ENCODE measurements around the gene TTC7B. TPM values are rescaled to one million over a fixed set of nuclear protein-coding genes. Genes with fewer than 3 reads are reported as not detected.
A peak's percentile ranks its signal among the peaks of the same experiment; 100 is the strongest.

TTC7B gene
- polyA plus RNA-seq, 3 donors, result 36.7 to 47.2 (median 42.3) TPM

DNA sequence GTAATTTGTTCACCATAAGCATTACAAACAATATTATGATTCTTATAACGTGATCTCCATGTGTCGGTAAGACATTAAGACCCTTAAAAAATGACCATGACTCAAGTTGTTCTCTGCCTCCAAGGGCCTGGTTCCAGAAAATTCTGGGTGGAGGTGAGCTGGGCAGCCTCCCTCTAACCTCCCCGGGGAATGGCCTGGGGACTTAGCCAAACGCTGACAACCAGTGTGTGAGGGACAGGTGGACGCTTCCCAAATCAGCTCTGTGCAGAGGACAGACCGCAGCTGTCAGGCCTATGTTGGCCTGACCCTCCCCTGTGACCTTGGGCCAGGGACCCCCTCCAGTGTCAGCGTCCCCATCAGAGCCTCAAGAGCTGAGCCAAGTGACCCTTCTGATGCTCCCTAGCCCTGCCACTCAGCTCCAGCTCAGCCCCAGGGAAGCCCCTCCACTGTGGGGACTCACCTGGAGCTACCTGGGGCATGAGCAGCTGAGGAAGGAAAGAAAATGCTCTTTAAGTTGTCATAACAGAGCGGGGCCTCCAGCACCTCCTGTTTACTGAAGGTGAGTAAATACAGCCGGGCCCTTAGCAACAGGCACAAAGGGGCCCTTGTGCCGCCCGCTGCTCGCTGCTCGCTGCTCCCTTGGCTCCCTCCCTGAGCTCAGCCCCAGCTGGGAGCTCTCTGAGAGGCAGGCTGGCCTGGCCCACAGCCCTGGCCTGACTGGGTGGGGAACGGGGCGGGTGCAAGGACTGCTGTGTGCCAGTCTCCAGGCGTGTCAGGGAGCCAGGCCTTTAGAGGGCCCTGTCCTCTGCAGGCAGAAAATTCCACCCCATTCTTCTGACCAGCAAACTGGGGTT, 302.8 kb downstream of the TTC7B start:
- peak; percentile 58 for DNase-seq

DNA sequence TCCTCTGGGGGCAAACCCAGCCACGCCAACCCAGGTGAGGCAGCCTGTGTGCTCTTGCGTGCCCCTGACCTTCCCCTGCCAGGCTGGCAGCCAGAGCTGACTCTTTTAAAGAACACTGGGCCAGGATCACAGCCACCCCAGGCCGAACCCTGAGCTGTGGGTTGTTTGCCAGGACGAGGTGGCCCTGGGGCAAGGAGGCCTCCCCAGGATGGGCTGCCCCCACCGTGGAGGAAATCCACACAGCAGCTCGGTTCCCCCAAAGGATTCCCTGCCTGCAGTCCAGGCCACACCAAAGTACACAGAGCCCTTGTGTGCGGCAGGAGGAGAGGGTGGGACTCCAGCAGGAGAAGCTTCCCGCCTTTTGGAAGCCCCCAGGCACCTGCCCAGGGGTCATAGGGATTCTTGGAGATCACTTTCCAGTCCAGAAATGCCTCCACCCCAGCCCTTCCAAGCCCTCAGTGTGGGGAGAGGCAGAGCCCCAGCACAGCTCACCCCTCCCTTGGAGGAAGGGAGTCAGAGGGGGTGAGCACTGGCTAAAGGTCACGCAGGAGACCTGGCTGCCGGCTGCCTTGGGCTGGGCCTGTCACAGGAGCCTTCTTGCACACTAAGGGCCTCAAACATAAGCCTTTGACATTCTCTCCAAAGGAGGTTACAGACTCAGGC, 303.8 kb downstream of the TTC7B start:
- no peak for DNase-seq

DNA sequence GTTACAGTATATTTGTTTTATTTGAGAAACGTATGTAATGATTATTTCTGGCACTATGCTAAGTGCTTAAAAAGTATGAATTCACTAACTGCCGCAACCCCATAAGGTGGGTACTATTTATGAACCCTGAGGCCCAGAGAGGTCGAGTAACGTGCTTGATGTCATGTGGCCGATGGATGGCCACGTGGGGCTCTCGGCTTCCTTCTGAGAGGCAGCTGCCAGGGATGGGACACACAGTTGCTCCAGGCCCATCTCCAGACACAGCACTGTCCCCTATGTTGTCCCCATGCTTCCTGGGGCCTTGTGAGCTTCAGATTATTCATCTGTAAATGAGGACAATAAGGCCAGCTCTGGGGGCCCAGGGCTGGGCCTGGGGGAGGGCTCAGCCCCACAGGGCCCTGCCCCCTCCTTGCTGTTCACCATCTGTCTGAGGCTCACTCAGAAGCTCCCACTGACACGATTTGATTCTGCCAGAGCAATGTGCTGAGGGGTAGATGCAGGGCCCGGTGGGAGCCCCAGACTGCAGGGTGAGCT, 304.4 kb downstream of the TTC7B start:
- DNase-seq, result no peak

DNA sequence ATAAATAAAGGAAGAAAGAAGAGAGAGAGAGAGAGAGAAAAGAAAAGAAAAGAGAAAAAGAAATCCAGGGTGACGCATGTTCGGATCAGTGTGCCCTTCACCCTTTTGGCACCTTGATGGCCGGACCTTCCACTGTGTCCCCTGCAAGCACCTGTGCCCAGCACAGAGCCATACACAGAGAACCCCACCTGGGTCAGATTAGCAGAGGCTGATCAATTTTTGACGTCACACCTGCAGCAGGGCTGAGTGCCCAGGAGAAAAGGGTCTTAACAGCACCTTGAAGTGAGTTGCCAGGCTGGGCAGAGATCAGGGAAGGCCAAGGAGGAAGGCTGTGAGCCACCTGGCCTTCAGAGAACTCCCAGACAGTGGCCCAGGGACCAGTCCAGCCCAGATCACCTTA, 305.0 kb downstream of the TTC7B start:
- no peak for DNase-seq

DNA sequence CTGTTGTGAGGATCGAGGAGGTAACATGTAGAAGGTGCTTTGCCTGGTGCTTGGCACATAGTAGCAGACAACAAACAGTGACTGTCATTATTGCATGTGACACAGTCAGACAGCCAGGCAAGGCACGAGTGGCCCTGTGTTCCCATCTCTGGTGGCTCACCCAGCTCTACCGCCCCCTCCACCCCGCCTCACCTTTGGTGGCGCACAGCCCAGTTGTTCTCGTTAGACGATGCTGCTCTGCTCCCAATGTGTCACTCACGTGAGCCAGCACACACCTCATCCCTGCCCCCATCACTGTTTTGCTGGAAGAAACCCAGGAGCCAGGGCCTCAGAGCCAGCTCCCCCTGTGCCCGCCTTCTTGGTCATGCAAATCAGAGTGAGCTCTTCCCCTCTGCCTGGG, 306.1 kb downstream of the TTC7B start:
- no peak for DNase-seq

DNA sequence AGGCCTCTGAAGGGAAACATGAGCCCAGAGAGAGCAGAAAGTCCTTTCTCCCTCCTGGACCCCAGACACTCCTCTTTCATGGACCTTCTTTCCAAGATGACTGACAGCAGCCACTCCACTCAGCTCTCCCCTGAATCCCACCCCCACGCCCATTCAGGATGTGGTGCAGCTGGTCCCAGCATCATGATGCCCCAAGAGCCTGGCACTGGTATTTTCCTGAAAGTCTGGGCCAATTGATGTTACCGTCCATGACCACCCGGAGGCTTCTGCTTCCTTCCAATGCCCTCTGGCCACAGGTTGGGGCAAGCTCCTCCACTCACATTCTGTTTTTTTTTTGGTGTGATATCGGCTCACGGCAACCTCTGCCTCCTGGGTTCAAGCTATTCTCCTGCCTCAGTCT, 306.8 kb downstream of the TTC7B start:
- DNase-seq, result no peak

DNA sequence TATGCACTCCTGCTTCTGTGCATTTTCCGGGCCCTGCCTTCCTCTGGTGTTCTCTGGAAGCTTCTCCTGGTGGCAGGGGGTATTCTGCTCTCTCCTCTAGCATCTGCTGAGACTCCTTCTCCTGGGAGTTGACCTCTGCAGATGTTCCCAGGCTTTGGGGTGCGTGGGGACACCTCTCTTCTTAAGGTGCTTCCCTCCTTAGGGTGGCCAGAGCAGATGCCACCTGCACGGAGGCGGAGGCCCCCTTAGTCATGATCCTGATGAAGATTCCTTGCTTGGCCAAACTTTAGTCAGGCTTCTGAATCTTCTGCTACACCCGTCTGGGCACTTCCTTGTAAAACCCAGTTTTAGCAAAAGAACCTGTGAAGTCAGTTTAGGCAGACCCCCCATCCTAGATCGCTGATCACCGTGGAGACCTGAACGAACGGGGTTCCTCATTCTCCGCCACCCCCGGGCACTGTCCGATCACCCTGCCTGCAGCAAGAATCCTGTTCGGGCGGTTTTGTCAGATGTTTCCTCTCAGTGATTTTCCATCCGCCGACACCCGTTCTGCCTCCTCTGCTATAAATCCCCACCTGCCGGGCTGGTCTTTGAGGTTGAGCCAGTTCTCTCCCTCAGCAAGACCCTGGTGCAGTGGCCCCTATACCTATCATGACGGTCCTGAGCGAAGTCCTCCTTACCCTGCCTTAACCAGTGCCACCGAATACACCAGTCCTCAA, 307.5 kb downstream of the TTC7B start:
- peak; percentile 50 for DNase-seq

DNA sequence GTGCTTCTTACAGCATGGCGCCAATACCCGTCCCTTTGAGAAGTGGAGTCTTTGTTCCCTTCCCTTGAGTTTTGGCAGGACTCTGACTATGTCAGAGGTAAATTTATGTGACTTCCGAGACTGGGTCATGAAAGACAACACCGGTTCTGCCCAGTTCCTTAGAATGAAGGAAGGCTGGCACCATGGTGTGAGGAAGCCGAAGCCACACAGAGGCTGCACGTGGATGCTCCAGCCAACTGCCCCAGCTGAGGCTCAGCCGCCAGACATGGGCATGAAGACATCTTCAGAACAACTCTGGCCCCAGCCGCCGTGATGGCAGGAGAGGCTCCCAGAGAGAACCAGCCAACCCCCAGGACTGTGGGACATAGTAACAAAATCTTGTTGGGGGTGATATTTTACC, 308.2 kb downstream of the TTC7B start:
- no peak for DNase-seq

DNA sequence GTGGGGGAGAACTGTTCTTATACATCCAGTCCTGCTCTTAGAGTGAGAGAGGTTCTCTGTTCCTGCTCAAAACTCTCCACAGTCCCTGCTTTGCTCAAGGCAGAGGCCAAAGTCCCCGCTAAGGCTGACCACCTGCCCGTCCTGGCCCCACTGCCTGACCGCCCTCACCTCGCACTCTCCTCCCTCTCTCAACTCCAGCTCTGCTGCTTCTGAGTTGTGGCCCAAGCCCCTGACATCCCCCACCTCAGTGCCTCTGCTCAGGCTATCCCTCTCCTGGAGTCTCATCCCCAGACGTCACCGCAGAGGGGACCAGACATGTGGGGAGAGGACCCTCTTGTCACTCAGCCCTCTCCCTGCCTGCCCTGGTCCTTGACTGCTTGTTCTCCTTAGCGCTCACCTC, 308.8 kb downstream of the TTC7B start:
- DNase-seq, result no peak

DNA sequence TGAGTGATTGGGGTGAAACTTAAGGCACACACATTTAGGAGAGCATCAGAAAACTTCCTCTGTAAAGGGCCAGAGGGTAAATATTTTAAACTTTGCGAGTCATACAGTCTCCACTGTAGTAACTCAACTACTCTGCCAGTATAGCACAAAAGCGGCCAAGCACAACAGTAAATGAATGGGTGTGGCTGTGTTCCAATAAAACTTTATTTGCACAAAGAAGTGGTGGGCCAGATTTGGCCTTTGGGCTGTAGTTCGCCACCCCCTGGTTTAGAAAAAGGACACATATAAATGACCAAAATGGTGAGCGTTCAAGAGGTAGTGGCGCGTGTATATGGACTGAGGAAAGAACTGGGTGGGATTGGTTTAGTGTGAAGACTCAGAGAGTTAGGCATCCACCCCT, 309.5 kb downstream of the TTC7B start:
- no peak for DNase-seq

DNA sequence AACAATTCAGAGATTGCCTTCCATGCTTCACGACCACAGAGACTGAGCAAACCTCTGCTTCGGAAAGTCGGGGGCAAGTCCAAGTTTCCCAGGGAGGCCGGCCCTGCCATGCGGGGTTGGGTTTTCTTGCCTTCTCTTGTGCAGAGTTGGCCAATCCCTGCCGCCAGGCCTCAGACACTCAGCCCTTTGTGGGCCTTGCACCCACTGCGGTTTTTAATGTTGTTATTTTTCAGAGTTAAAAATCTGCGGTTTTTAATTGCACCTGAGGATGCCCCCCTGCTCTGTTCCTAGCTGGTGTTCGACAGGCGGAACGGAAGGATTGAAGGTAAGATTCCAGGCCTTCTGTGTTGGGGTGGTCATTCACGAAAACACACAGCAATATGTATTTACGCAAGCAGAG, 310.7 kb downstream of the TTC7B start:
- no peak for DNase-seq

DNA sequence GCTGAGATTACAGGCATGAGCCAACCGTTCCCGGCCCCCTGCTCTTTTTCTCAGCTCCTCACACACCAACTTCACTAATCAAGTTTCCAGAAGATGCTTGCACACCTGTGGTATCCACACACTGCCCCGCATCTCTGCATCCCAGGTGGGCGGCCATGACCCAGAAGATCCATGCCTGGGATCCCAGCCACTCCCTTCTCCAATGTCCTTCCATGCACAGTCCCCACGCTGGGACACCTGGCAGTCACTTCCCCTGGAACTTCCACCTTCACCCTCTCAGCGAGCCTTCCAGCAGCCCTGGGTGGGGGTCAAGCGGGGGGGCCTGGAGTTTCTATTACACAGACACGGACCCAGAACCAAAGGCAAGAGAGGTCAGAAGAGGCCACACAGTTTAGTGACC, 311.6 kb downstream of the TTC7B start:
- DNase-seq, result no peak

DNA sequence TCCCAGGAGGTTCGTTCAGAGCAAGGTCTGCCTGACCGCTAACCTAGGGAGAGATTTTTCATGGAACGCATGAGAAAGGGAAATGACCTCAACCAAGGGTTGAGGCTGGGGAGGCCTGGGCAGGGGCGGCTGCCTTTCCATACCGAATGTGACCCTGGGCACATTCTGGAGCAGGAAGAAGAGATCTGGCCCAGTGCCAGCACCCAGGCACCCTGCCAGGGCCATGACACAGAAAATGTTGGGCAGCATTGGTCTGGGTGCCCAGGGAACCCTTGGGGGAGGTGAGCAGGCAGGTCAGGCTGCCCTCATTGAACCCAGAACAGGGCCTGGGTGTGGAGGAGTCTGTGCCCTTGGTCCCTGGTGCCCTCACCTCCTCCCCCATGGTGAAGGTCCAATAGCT, 312.6 kb downstream of the TTC7B start:
- no peak for DNase-seq

DNA sequence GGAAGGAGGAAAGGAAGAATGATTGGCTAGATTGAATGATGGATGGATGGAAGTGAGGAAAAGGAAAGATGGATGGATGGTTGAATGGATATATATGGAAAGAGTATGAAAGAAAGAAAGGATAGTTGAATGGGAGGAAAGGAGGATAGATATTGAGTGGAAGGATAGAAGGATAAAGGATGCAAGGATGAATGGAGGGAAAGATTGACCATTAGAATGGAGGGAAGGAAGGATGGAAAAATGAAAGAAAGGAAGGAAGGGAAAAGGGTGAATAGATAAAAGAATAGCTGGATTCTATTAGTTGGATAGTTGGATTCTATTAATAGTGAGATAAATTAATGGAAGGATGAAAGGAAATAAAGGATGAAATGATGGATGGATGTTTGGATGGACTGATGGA, 313.5 kb downstream of the TTC7B start:
- DNase-seq, result no peak

DNA sequence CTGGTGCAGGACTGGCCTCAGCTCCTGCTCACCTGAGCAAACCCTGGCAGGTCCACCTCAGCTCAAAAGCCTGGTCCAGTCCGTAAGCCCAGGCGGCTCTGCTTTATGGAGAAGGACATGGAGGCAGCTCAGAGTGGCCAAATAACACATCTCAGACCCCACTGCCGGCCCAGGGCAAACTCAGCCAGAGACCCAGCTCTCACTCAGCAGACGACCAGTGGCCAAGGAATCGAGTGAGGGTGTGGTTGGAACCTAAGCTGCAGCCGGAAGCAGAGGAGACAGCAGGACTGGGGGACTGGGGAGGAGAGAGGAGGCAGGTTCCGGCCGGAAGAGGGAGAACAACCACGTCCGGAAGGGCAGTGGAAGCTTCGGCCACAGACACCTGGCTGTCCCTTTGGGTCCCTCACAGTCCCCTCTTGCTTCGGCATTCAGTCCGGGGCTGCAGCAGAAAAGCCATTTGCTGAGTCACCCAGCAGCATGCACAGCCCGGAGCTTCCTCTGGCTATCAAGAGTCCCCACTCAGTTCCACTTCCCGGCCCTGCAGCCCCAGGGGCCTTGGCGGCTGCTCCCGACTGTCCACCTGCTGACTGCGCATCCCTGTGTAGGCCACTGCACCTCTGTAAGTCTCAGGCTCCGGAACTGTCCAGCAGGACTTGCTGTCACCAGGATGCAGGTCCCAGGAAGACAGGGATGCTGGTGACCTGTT, 315.4 kb downstream of the TTC7B start:
- DNase-seq, result no peak

DNA sequence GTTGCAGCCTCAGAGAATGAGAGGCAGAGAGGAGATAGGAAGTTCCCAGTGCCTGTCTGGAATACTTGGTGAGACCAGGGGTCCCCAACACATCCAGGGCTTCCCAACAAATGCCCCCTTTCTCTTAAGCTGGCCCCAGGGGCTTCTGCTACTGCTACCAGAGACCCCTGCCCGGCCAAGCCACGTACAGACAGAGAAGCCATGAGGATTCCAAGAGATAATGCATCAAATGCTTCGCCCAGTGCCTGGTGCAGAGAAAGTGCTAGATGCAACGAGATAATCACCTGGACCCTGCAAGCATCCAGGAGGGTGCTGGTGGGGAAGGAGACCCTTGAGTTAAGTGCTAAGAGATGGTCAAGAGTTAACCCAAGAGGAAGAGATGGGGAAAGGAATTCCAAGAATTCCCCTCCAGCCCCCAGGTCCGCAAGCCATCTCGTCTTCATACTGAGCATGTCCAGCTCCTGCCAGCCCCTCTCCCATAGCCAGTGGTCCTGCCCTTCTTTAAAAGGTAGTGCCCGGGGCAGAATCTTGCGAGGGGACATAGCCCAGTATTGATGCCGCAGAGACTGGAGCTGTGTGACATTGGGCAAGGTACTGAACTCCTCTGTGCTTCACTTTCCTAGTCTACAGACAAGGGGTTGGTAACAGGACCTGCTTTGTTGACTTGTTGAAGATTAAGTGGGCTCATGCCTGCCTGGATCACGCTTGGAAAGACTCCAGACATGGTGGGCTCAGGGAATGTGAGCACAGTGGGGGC, 316.1 kb downstream of the TTC7B start:
- DNase-seq, result no peak

DNA sequence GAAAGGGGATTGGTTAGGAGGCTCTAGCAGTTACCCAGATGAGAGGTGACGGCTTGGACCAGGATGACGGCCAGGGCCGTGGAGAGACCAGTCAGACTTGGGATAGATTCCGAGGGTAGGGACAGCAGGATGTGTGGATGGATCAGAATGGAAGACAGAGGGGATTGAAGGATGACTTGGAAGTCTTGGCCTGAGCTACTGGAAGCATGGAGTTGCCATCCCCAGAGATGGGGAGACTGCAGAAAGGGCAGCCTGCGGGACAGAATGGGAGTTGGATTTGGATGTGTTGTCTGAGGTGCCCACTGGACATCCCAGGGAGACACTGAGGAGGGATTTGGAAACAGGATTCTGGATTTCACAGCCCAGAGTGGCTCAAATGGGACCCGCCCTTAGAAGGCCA, 317.1 kb downstream of the TTC7B start:
- DNase-seq, result no peak

DNA sequence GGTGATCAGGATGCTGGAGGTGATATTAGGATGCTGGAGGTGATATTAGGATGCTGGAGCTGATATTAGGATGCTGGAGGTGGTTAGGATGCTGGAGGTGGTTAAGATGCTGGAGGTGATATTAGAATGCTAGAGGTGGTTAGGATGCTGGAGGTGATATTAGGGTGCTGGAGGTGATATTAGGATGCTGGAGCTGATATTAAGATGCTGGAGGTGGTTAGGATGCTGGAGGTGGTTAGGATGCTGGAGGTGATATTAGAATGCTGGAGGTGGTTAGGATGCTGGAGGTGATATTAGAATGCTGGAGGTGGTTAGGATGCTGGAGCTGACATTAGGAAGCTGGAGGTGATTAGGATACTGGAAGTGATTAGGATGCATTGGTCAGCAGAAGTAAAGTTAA, 318.0 kb downstream of the TTC7B start:
- DNase-seq, result no peak

DNA sequence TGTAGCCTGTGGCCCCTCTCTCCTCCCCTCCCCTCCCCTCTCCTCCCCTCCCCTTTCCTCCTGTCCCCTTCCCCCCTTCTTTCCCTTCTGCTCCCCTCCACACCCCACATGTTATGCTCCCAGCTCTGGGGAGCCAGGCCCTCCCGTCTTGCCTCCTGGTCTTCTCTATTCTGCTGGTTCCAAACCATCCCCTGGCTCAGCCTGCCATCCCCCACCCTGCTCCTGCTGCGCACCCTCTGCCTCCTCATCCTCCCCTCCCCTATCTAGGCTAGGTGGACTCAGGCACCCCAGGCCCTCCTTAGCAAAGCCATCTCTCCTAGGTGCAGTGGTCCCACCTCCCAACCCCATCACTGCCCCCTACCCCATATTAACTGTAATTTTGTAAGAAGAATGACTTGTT, 319.9 kb downstream of the TTC7B start:
- DNase-seq, result no peak

DNA sequence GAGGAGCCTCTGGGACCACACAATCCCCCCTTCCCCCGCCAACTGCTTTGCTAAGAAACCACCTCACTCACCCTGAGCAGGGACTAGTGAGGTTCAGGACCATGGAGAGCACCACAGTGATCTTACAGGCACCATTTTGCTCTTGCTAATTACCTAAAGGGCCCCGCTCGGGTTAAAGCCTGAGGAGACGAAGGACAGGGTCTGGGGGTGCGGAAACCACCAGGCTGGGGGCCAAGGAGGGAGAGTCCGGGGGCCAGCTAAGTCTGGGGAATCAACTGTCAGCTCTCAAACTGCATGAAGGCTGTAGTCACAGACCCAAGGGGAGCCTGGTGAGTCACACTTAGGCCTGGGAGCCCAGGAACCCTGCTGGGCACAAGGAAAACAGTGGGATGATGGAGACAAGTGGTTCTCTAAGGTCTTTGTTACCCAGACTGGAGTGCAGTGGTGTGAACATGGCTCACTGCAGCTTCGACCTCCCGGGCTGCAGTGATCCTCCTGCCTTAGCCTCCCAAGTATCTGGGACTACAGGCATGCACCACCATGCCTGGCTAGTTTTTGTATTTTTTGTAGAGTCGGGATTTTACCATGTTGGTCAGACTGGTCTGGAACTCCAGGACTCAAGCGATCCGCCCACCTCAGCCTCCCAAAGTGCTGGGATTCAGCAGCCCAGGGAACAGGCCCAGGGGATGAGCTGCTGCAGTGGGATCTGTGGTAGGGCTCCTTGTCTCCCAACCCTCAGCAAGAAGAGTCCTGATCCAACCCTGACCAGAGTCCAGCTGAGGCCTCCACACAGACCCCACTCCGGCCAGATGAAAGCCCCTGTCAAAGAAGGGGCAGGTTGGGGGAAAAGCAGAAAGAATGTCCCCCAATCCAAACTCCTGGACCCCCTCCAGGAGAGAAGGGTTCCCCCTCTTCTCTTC, 320.6 kb downstream of the TTC7B start:
- peak; percentile 90 for DNase-seq
